ENCODE measurements around the gene NCOA3. TPM values are rescaled to one million over a fixed set of nuclear protein-coding genes. Genes with fewer than 3 reads are reported as not detected.

Gene NCOA3
- total RNA-seq, 2 experiments from 2014 or later = 66.2 to 73.7 TPM

GRCh38 chr20:47532002-47532401 is 30.3 kb downstream of the NCOA3 start:
- Mint-ChIP-seq H3K4me1 (ENCODE audit: low read depth) (peaks cover 55% of the 10 kb centered on the region), H3K9me3 (peaks cover 4% of the 10 kb centered on the region), H3K27ac (no peak overlapping the region), H3K27me3 (no peaks in the 10 kb centered on the region), H3K4me3 (no peak overlapping the region), H3K36me3 (ENCODE audit: low read depth) (peaks cover 32% of the 10 kb centered on the region)
- ATAC-seq (no peak), DNase-seq (no peak)
- no peak for TF ChIP-seq CTCF (IDR thresholded peaks at IDR 0.05)
- ChIA-PET POLR2A (interaction anchor here (0.7 to 1.1 kb wide), 2 partner anchors 23 to 1746 kb away, joined by 3 to 4 read pairs; partner anchors contain the start of gene ZNFX1), CTCF (no interaction called here)
- intact Hi-C loops (cut with micrococcal nuclease) = no loop called here

- H3K27me3 Mint-ChIP-seq = no peaks in the 10 kb centered on the region
- intact Hi-C loops (cut with micrococcal nuclease) = no loop called here
- no peaks in the 10 kb centered on the region for H3K9me3 Mint-ChIP-seq
- no peak for ATAC-seq
- ChIA-PET CTCF (no interaction called here), POLR2A (interaction anchor here (1.2 kb wide), 1 partner anchor 13 kb away, joined by 3 read pairs; no protein-coding TSS in a partner anchor)
- no peak overlapping the region for H3K4me3 Mint-ChIP-seq
- peaks cover 33% of the 10 kb centered on the region for H3K36me3 Mint-ChIP-seq (ENCODE audit: low read depth)
- DNase-seq = no peak
- no peak for TF ChIP-seq CTCF (IDR thresholded peaks at IDR 0.05)
- peaks cover 48% of the 10 kb centered on the region for H3K4me1 Mint-ChIP-seq (ENCODE audit: low read depth)
- peak overlapping the region; percentile 42 for H3K27ac Mint-ChIP-seq
These were observed 31.9 kb downstream of the NCOA3 start for GRCh38 chr20:47533518-47534062.

GRCh38 chr20:47534405-47534804 is 32.7 kb downstream of the NCOA3 start:
- Mint-ChIP-seq H3K27me3 (no peaks in the 10 kb centered on the region), H3K27ac (peak overlapping the region; percentile 66), H3K4me1 (ENCODE audit: low read depth) (peaks cover 56% of the 10 kb centered on the region), H3K36me3 (ENCODE audit: low read depth) (peaks cover 39% of the 10 kb centered on the region), H3K9me3 (no peaks in the 10 kb centered on the region), H3K4me3 (no peak overlapping the region)
- TF ChIP-seq CTCF (IDR thresholded peaks at IDR 0.05) = no peak
- ChIA-PET CTCF (interaction anchor here (1.1 to 1.6 kb wide), 2 partner anchors 10 to 150 kb away, joined by 3 to 5 read pairs; no protein-coding TSS in a partner anchor), POLR2A (no interaction called here)
- DNase-seq (no peak), ATAC-seq (no peak)
- intact Hi-C loops (cut with micrococcal nuclease) = no loop called here

- Mint-ChIP-seq H3K27me3 (no peaks in the 10 kb centered on the region), H3K4me1 (ENCODE audit: low read depth) (peaks cover 57% of the 10 kb centered on the region), H3K27ac (no peak overlapping the region), H3K9me3 (no peaks in the 10 kb centered on the region), H3K36me3 (ENCODE audit: low read depth) (peaks cover 40% of the 10 kb centered on the region), H3K4me3 (no peak overlapping the region)
- DNase-seq (no peak), ATAC-seq (no peak)
- ChIA-PET CTCF (interaction anchor here (1.1 to 1.6 kb wide), 3 partner anchors 11 to 151 kb away, joined by 3 to 5 read pairs (median 3); no protein-coding TSS in a partner anchor), POLR2A (no interaction called here)
- no peak for TF ChIP-seq CTCF (IDR thresholded peaks at IDR 0.05)
- intact Hi-C loops (cut with micrococcal nuclease) = no loop called here
These were observed 33.4 kb downstream of the NCOA3 start for GRCh38 chr20:47535088-47535487.

GRCh38 chr20:47535994-47536393 is 34.3 kb downstream of the NCOA3 start:
- DNase-seq (no peak), ATAC-seq (no peak)
- Mint-ChIP-seq H3K27me3 (no peaks in the 10 kb centered on the region), H3K36me3 (ENCODE audit: low read depth) (peaks cover 37% of the 10 kb centered on the region), H3K4me1 (ENCODE audit: low read depth) (peaks cover 63% of the 10 kb centered on the region), H3K9me3 (no peaks in the 10 kb centered on the region), H3K27ac (no peak overlapping the region), H3K4me3 (no peak overlapping the region)
- ChIA-PET POLR2A (interaction anchor here (0.6 kb wide), 1 partner anchor 34 kb away, joined by 3 read pairs; the partner anchor contains the start of gene NCOA3), CTCF (interaction anchor here (1.2 kb wide), 1 partner anchor 32 kb away, joined by 3 read pairs; no protein-coding TSS in a partner anchor)
- intact Hi-C loops (cut with micrococcal nuclease) = no loop called here
- no peak for TF ChIP-seq CTCF (IDR thresholded peaks at IDR 0.05)

All from activated CD8-positive, alpha-beta T cell treated with anti-CD3 and anti-CD28 coated beads for 36 hours (primary cell).